DOHH2 (cell line): Measurements from ENCODE around the gene CEACAM3.
"Not testable (repeated sequence)": the region's sequence is repeated elsewhere in the genome, so short reads cannot be mapped to it uniquely, and the experiment has no call there.

Source experiments
- H3F3A ChIP-seq: fragments of 200-600 bp; sonication (generic), shearing (Covaris generic); 2 replicates; pipeline ENCODE4 v1.6.0; 2016; ENCODE audit warnings: antibody characterized with exemption, mild to moderate bottlenecking; ENCODE audit not compliant: control insufficient read depth, insufficient read depth
- H3K27ac ChIP-seq: fragments of 200-600 bp; sonication (generic); 2 replicates; pipeline ENCODE4 v1.5.1; 2014; ENCODE audit warnings: low read depth, mild to moderate bottlenecking, low read length, moderate library complexity
- H3K27me3 ChIP-seq: fragments of 200-600 bp; sonication (generic); 2 replicates; pipeline ENCODE4 v1.6.1; 2014; ENCODE audit warnings: mild to moderate bottlenecking, low read length, mixed read lengths; ENCODE audit not compliant: control insufficient read depth
- H3K36me3 ChIP-seq: fragments of 200-600 bp; sonication (generic); 2 replicates; pipeline ENCODE4 v1.6.1; 2014; ENCODE audit warnings: mild to moderate bottlenecking, low read length, moderate library complexity, mixed read lengths; ENCODE audit not compliant: control insufficient read depth
- H3K4me1 ChIP-seq: fragments of 200-600 bp; sonication (generic); 2 replicates; pipeline ENCODE4 v1.6.1; 2014; ENCODE audit warnings: mild to moderate bottlenecking, low read length, mixed read lengths; ENCODE audit not compliant: control insufficient read depth
- H3K4me2 ChIP-seq: fragments of 200-600 bp; sonication (generic); 2 replicates; pipeline ENCODE4 v1.6.0; 2014; ENCODE audit warnings: mild to moderate bottlenecking, low read length, moderate library complexity
- H3K4me3 ChIP-seq: fragments of 200-600 bp; sonication (generic); 2 replicates; pipeline ENCODE4 v1.5.1; 2014; ENCODE audit warnings: mild to moderate bottlenecking, low read length, mixed read lengths
- H3K79me2 ChIP-seq: fragments of 200-600 bp; sonication (generic); 2 replicates; pipeline ENCODE4 v1.6.1; 2014; ENCODE audit warnings: mild to moderate bottlenecking, low read length, mixed read lengths; ENCODE audit not compliant: control insufficient read depth
- H3K9me2 ChIP-seq: fragments of 200-600 bp; sonication (generic); replicated peaks from 2 replicates; pipeline ENCODE4 v1.6.1; 2014; ENCODE audit warnings: mild to moderate bottlenecking, low read length, mixed read lengths; ENCODE audit not compliant: control insufficient read depth
- H3K9me3 ChIP-seq: fragments of 200-600 bp; sonication (generic); 2 replicates; pipeline ENCODE4 v1.6.1; 2014; ENCODE audit warnings: antibody characterized with exemption, low read length, mixed read lengths; ENCODE audit not compliant: control insufficient read depth, insufficient read depth
- H4K20me1 ChIP-seq: fragments of 200-600 bp; sonication (generic); 2 replicates; pipeline ENCODE4 v1.6.0; 2014; ENCODE audit warnings: low read depth, mild to moderate bottlenecking, antibody characterized with exemption, low read length, moderate library complexity; ENCODE audit not compliant: control insufficient read depth, insufficient read depth
- CTCF ChIP-seq: fragments of 200-600 bp; sonication (generic); IDR thresholded peaks from one replicate; pipeline ENCODE4 v1.5.1; 2014; ENCODE audit warnings: antibody characterized with exemption, mild to moderate bottlenecking, low read depth, low read length; ENCODE audit not compliant: poor library complexity, severe bottlenecking
- EZH2phosphoT487 ChIP-seq: fragments of 200-600 bp; sonication (generic); IDR thresholded peaks from 2 replicates; pipeline ENCODE4 v1.6.1; 2017; ENCODE audit warnings: borderline replicate concordance, mild to moderate bottlenecking, antibody characterized with exemption, low read length, moderate library complexity, mixed read lengths

Gene CEACAM3

GRCh38 chr19:41784743-41785142, 11.6 kb upstream of the CEACAM3 start:
- Histone ChIP-seq H3F3A (0 out of 2 replicates have a peak, but pooled peaks cover 4% of the 10 kb centered on the region), H3K9me2 (no peaks in the 10 kb centered on the region), H3K4me3 (no peak overlapping the region), H3K27ac (no peak overlapping the region), H3K4me2 (no peak overlapping the region), H3K79me2 (no peaks in the 10 kb centered on the region), H3K4me1 (peaks cover 11% of the 10 kb centered on the region; the same call in 1 of the 2 replicates), H4K20me1 (no peaks in the 10 kb centered on the region), H3K9me3 (no peaks in the 10 kb centered on the region), H3K36me3 (no peaks in the 10 kb centered on the region), H3K27me3 (peaks cover 38% of the 10 kb centered on the region)
- TF ChIP-seq EZH2phosphoT487 = no peak
- TF ChIP-seq CTCF = no peak

GRCh38 chr19:41785653-41786052, 10.7 kb upstream of the CEACAM3 start:
- no peaks in the 10 kb centered on the region for H3K79me2 ChIP-seq
- no peaks in the 10 kb centered on the region for H3K9me2 ChIP-seq
- H3K4me2 ChIP-seq = peak overlapping the region; percentile 24
- H3K4me1 ChIP-seq = peaks cover 11% of the 10 kb centered on the region; the same call in 1 of the 2 replicates
- peaks cover 38% of the 10 kb centered on the region for H3K27me3 ChIP-seq
- H3K9me3 ChIP-seq = no peaks in the 10 kb centered on the region
- no peaks in the 10 kb centered on the region for H3K36me3 ChIP-seq
- no peak for TF ChIP-seq EZH2phosphoT487
- TF ChIP-seq CTCF = peak; percentile 85
- no peak overlapping the region for H3K27ac ChIP-seq
- 0 out of 2 replicates have a peak, but pooled peaks cover 4% of the 10 kb centered on the region for H3F3A ChIP-seq
- no peaks in the 10 kb centered on the region for H4K20me1 ChIP-seq
- no peak overlapping the region for H3K4me3 ChIP-seq

- Histone ChIP-seq H4K20me1 (no peaks in the 10 kb centered on the region), H3K27ac (no peak overlapping the region), H3F3A (0 out of 2 replicates have a peak, but pooled peaks cover 4% of the 10 kb centered on the region), H3K4me1 (peaks cover 11% of the 10 kb centered on the region; the same call in 1 of the 2 replicates), H3K79me2 (no peaks in the 10 kb centered on the region), H3K9me2 (no peaks in the 10 kb centered on the region), H3K4me3 (no peak overlapping the region), H3K9me3 (no peaks in the 10 kb centered on the region), H3K27me3 (peaks cover 37% of the 10 kb centered on the region), H3K36me3 (no peaks in the 10 kb centered on the region), H3K4me2 (no peak overlapping the region)
- no peak for TF ChIP-seq EZH2phosphoT487
- TF ChIP-seq CTCF = no peak
These were observed 9.3 kb upstream of the CEACAM3 start for GRCh38 chr19:41787055-41787454.

- not testable (repeated sequence) for H3K4me3 ChIP-seq
These were observed 7.9 kb upstream of the CEACAM3 start for GRCh38 chr19:41788518-41788917.

GRCh38 chr19:41789053-41789452, 7.3 kb upstream of the CEACAM3 start:
- Histone ChIP-seq H3K4me1 (peaks cover 11% of the 10 kb centered on the region; the same call in 1 of the 2 replicates), H3K27me3 (peaks cover 37% of the 10 kb centered on the region)
- not testable (repeated sequence) for H3K27ac ChIP-seq, H3K4me3 ChIP-seq, H3K79me2 ChIP-seq, H3K9me2 ChIP-seq, H3K4me2 ChIP-seq, H3K36me3 ChIP-seq, H3K9me3 ChIP-seq, H3F3A ChIP-seq, H4K20me1 ChIP-seq

More at GRCh38 chr19:41788518-41788917, 7.9 kb upstream of the CEACAM3 start:
- H3K4me2 ChIP-seq, H3K9me2 ChIP-seq, H3K27ac ChIP-seq, H3K36me3 ChIP-seq, H3K9me3 ChIP-seq, H3K79me2 ChIP-seq, H4K20me1 ChIP-seq, H3F3A ChIP-seq: not testable (repeated sequence)
- Histone ChIP-seq H3K4me1 (peaks cover 11% of the 10 kb centered on the region; the same call in 1 of the 2 replicates), H3K27me3 (peaks cover 40% of the 10 kb centered on the region)
